Endothelial cell of umbilical vein (primary cell): ENCODE measurements around the gene MICB. TPM values are rescaled to one million over a fixed set of nuclear protein-coding genes. Genes with fewer than 3 reads are reported as not detected.

Experiments
- BruUV-seq: library from RNA; stranded (reverse); fragments of 400-500 nt; replicated peaks from 2 replicates; lab custom pipeline; 2021; lab: Mats Ljungman, UMichigan
- CTCF ChIA-PET: fragments of 300-600, 350-600 bp; sonication (Branson Sonifier 250); formaldehyde crosslinking; loops from one replicate; lab custom pipeline; 2021; ENCODE audit warnings: antibody characterized with exemption, inconsistent platforms; lab: Charles Lee
- POLR2A ChIA-PET: fragments of 300-600, 350-600 bp; sonication (Branson Sonifier 250); formaldehyde crosslinking; loops from one replicate; lab custom pipeline; 2021; ENCODE audit warnings: antibody characterized with exemption, inconsistent platforms; lab: Charles Lee
- DNase-seq: peaks from one replicate; pipeline ENCODE4 v3.0.0-alpha.2; 2011; ENCODE audit warnings: low read depth, low spot score
- FAIRE-seq: peaks from 2 replicates; lab custom pipeline; 2011; peaks lifted over from hg19 to GRCh38; lab: Jason Lieb, UNC
- H2AFZ ChIP-seq: 2 replicates; pipeline ENCODE4 v1.6.0; 2012; ENCODE audit warnings: low read depth, low read length, control low read depth, inconsistent platforms
- H3K27ac ChIP-seq: 2 replicates; pipeline ENCODE4 v1.5.1; 2011; ENCODE audit warnings: low read depth, mild to moderate bottlenecking, control low read depth, low read length, moderate library complexity; ENCODE audit not compliant: insufficient read depth
- H3K27me3 ChIP-seq, 2 experiments: 2 replicates each; pipeline versions ENCODE4 v1.6.0 to v1.6.1; 2011; ENCODE audit warnings: low read length in 2 of 2, mixed read lengths in 1 of 2; ENCODE audit not compliant: control insufficient read depth in 2 of 2, insufficient read depth in 2 of 2
- H3K36me3 ChIP-seq, 2 experiments: 2 replicates in 1 of 2; 3 replicates in 1 of 2; pipeline ENCODE4 v1.5.1; 2011; ENCODE audit warnings: low read length in 2 of 2, mild to moderate bottlenecking in 1 of 2, moderate library complexity in 1 of 2; ENCODE audit not compliant: control insufficient read depth in 2 of 2, insufficient read depth in 2 of 2; ENCODE audit errors: extremely low read depth in 1 of 2
- H3K4me1 ChIP-seq: 3 replicates; pipeline ENCODE4 v1.5.1; 2011; ENCODE audit warnings: mild to moderate bottlenecking, low read length; ENCODE audit not compliant: control insufficient read depth, insufficient read depth; ENCODE audit errors: extremely low read depth
- H3K4me2 ChIP-seq: 2 replicates; pipeline ENCODE4 v1.6.1; 2011; ENCODE audit warnings: low read length, control low read depth, mixed read lengths; ENCODE audit not compliant: insufficient read depth
- H3K4me3 ChIP-seq, 3 experiments: fragments of 200-600 bp in 1 of 3; sonication (generic), shearing (Covaris generic) in 1 of 3; replicated peaks in 1 of 3; 2 replicates each; pipeline ENCODE4 v1.5.1; 2011 to 2016; ENCODE audit warnings: control low read depth in 3 of 3, low read length in 3 of 3, mild to moderate bottlenecking in 2 of 3, inconsistent platforms in 1 of 3, low read depth in 1 of 3, moderate library complexity in 1 of 3; ENCODE audit not compliant: insufficient read depth in 1 of 3
- H3K79me2 ChIP-seq: 2 replicates; pipeline ENCODE4 v1.6.0; 2012; ENCODE audit warnings: low read length, inconsistent platforms; ENCODE audit not compliant: control insufficient read depth, insufficient read depth
- H3K9ac ChIP-seq: replicated peaks from 2 replicates; pipeline ENCODE3; 2011; ENCODE audit warnings: low read length, control low read depth; ENCODE audit not compliant: insufficient read depth; ENCODE audit errors: extremely low read depth
- H3K9me1 ChIP-seq: replicated peaks from 3 replicates; pipeline ENCODE4 v1.6.0; 2011; ENCODE audit warnings: mild to moderate bottlenecking, low read length; ENCODE audit not compliant: control insufficient read depth, insufficient read depth; ENCODE audit errors: extremely low read depth
- H3K9me3 ChIP-seq: replicated peaks from 2 replicates; pipeline ENCODE4 v1.5.1; 2012; ENCODE audit warnings: low read length, inconsistent platforms; ENCODE audit not compliant: control insufficient read depth, insufficient read depth
- H4K20me1 ChIP-seq: replicated peaks from 2 replicates; pipeline ENCODE3; 2011; ENCODE audit warnings: mild to moderate bottlenecking, low read length; ENCODE audit not compliant: control insufficient read depth, insufficient read depth; ENCODE audit errors: extremely low read depth
- EZH2 ChIP-seq: IDR thresholded peaks from 2 replicates; pipeline ENCODE4 v1.6.1; 2012; ENCODE audit warnings: borderline replicate concordance, low read depth, mild to moderate bottlenecking, moderate library complexity, low read length, inconsistent platforms; ENCODE audit not compliant: severe bottlenecking
- FOS ChIP-seq: IDR thresholded peaks from 2 replicates; pipeline ENCODE4 v1.6.1; 2011; ENCODE audit warnings: mild to moderate bottlenecking, low read length, moderate library complexity, borderline replicate concordance; ENCODE audit not compliant: insufficient read depth
- GATA2 ChIP-seq: IDR thresholded peaks from 2 replicates; pipeline ENCODE4 v1.7.0; 2011; ENCODE audit warnings: low read depth, mild to moderate bottlenecking, moderate library complexity, mixed read lengths, low read length; ENCODE audit not compliant: insufficient read length, insufficient read depth
- JUN ChIP-seq: IDR thresholded peaks from 2 replicates; pipeline ENCODE4 v1.6.1; 2011; ENCODE audit warnings: borderline replicate concordance, low read depth; ENCODE audit not compliant: insufficient read length, insufficient read depth
- MYC ChIP-seq: IDR thresholded peaks from one replicate; pipeline ENCODE4 v1.6.1; 2011; ENCODE audit warnings: mild to moderate bottlenecking, low read depth, low read length
- POLR2A ChIP-seq: IDR thresholded peaks from 2 replicates; pipeline ENCODE4 v1.6.1; 2012; ENCODE audit warnings: low read depth, mild to moderate bottlenecking, control low read depth, low read length
- POLR2AphosphoS5 ChIP-seq: IDR thresholded peaks from 2 replicates; pipeline ENCODE4 v1.6.1; 2012; ENCODE audit warnings: low read depth, mild to moderate bottlenecking, control low read depth, low read length, moderate library complexity; ENCODE audit not compliant: insufficient read depth
- dilution Hi-C: fragments of 300-500 bp; cut with MboI; formaldehyde crosslinking; loops from one replicate; pipeline ENCODE4 v1.15.0; 2019; ENCODE audit warnings: low sequenced_read_pairs; ENCODE audit not compliant: extremely low pct_ligation_motif_present
- intact Hi-C: fragments of 100-400 bp; cut with micrococcal nuclease; formaldehyde crosslinking; loops from one replicate; pipeline ENCODE4 v1.10.0; 2022
- polyA plus RNA-seq, 4 experiments: library from polyadenylated mRNA; depleted of rRNA in 3 of 4; stranded (reverse) in 3 of 4; unstranded in 1 of 4; fragments of >200 nt; gene quantifications; 2 replicates each; pipeline versions ENCODE4 v1.2.1 to v1.2.3, GENCODE V29; 2011 to 2012; ENCODE audit warnings: missing spikeins in 1 of 4
- total RNA-seq: library from RNA; stranded (reverse); gene quantifications from 2 replicates; pipeline ENCODE4 v1.2.3, GENCODE V29; 2021
- TF ChIP-seq, protein P1 (sequence below), 2 donors: IDR thresholded peaks; 1 replicate in 1 of 2; 2 replicates in 1 of 2; pipeline ENCODE4 v1.5.1; 2011; ENCODE audit warnings: low read length in 2 of 2, mild to moderate bottlenecking in 2 of 2, moderate library complexity in 2 of 2, control low read depth in 1 of 2, inconsistent platforms in 1 of 2, low read depth in 1 of 2; ENCODE audit not compliant: insufficient read depth in 1 of 2; ENCODE audit errors: extremely low read depth in 1 of 2
- TF ChIP-seq, protein P2 (sequence below): IDR thresholded peaks from 2 replicates; pipeline ENCODE4 v1.6.1; 2011; ENCODE audit not compliant: insufficient read depth, insufficient read length

MICB gene
- total and polyA plus RNA-seq, 2 donors (not counting 3 experiments of a cell fraction or from before 2014, with no cell fraction given): 32.8 to 36.3 TPM

DNA sequence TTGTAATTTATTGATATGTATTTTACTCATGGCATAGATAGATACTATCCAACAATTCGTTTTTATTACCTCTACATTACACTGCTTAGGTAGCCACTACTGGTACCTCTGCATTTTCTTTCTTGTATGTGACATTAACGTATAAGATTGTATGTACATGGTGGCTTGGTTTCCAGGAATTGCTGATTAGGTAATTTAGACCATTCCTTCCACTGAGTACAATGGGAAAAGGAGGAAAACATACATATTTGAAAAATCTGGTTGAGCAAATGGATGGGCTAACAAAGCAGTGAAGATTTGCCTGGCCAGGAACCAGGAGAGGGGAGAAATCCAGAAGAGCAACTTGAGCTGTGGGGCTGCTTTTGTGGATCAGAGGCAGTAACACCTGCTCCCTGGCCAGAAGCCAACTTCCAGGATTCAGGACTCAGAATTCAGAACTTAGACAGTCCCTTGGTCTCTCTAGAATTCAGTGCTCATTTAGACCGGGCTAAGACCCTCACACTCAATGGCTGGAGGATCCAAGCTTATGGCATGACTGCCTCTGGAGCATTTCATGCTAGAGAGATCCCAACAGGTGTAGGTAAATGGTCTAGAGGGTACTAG, 17.9 kb upstream of the MICB start:
- TF ChIP-seq EZH2: no peak
- Histone ChIP-seq H3K36me3 (no peaks in the 10 kb centered on the region), H3K4me3 (no peak overlapping the region), H2AFZ (no peak overlapping the region), H3K4me2 (no peak overlapping the region), H3K4me1 (no peaks in the 10 kb centered on the region), H3K9me1 (no peaks in the 10 kb centered on the region), H3K9me3 (no peaks in the 10 kb centered on the region), H4K20me1 (no peaks in the 10 kb centered on the region), H3K79me2 (no peaks in the 10 kb centered on the region), H3K27me3 (peaks cover 5 to 15% of the 10 kb centered on the region in 2 experiments), H3K9ac (no peak overlapping the region), H3K27ac (no peak overlapping the region)
- ChIA-PET POLR2A (no interaction called here), CTCF (no interaction called here)
- dilution Hi-C loops (no loop called here), intact Hi-C loops (no loop called here)
- DNase-seq: no peak
- FAIRE-seq: no peak
- no TSS peak for BruUV-seq

DNA sequence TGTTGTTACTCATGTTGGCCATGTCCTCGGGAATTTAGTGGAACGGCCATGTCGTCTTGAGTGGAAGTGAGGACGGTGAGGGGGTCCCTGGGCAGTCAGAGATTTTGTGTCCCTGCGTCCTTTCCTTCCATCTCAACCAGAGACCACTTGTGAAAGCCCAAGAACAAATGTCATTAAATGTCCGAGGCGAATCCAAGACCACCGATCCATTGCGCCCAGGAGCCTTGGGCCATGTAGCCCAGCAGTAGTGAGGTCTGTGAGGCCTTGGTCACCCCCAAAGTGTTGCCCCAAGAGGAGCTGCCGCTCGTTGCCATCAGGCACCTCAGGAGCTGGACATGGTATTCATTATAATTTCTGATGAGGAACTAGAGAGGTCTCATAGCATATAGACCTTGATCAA, 17.4 kb upstream of the MICB start:
- ChIA-PET POLR2A (no interaction called here), CTCF (no interaction called here)
- no peak overlapping the region for H2AFZ ChIP-seq
- TF ChIP-seq, protein P1, sequence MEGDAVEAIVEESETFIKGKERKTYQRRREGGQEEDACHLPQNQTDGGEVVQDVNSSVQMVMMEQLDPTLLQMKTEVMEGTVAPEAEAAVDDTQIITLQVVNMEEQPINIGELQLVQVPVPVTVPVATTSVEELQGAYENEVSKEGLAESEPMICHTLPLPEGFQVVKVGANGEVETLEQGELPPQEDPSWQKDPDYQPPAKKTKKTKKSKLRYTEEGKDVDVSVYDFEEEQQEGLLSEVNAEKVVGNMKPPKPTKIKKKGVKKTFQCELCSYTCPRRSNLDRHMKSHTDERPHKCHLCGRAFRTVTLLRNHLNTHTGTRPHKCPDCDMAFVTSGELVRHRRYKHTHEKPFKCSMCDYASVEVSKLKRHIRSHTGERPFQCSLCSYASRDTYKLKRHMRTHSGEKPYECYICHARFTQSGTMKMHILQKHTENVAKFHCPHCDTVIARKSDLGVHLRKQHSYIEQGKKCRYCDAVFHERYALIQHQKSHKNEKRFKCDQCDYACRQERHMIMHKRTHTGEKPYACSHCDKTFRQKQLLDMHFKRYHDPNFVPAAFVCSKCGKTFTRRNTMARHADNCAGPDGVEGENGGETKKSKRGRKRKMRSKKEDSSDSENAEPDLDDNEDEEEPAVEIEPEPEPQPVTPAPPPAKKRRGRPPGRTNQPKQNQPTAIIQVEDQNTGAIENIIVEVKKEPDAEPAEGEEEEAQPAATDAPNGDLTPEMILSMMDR (IDR thresholded peaks at IDR 0.05; ENCODE audit: extremely low read depth in 1 of 2, insufficient read depth in 1 of 2, low read depth in 1 of 2, low read length in 2 of 2): no peak
- TF ChIP-seq, protein P2, sequence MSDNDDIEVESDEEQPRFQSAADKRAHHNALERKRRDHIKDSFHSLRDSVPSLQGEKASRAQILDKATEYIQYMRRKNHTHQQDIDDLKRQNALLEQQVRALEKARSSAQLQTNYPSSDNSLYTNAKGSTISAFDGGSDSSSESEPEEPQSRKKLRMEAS: no peak
- no peak for TF ChIP-seq MYC
- no peak for TF ChIP-seq POLR2AphosphoS5
- no peak for TF ChIP-seq GATA2
- no peak for TF ChIP-seq EZH2
- TF ChIP-seq JUN: no peak
- no peak for TF ChIP-seq POLR2A
- TF ChIP-seq FOS: no peak
- FAIRE-seq: no peak
- intact Hi-C loops: no loop called here
- no peak overlapping the region for H3K9ac ChIP-seq
- no peaks in the 10 kb centered on the region for H3K79me2 ChIP-seq
- dilution Hi-C loops: no loop called here
- no peak overlapping the region for H3K4me3 ChIP-seq
- no peak overlapping the region for H3K27ac ChIP-seq
- no peak for DNase-seq
- peaks cover 5 to 15% of the 10 kb centered on the region in 2 experiments for H3K27me3 ChIP-seq
- H3K4me1 ChIP-seq: peaks cover 2% of the 10 kb centered on the region
- no peaks in the 10 kb centered on the region for H3K9me1 ChIP-seq
- H3K36me3 ChIP-seq: no peaks in the 10 kb centered on the region
- no TSS peak for BruUV-seq
- no peak overlapping the region for H3K4me2 ChIP-seq
- no peaks in the 10 kb centered on the region for H4K20me1 ChIP-seq
- no peaks in the 10 kb centered on the region for H3K9me3 ChIP-seq
